Measurements from ENCODE around the gene RPS23. TPM values are rescaled to one million over a fixed set of nuclear protein-coding genes. Genes with fewer than 3 reads are reported as not detected.

Gene RPS23
- total RNA-seq, 1 experiment from 2014 or later, result 2,589 TPM

- ATAC-seq (no peak), DNase-seq (ENCODE audit: low spot score) (no peak)
- Mint-ChIP-seq H3K36me3 (no peaks in the 10 kb centered on the region), H3K27me3 (ENCODE audit: low read depth) (peaks cover 8% of the 10 kb centered on the region), H3K27ac (no peak overlapping the region), H3K9me3 (peaks cover 9% of the 10 kb centered on the region), H3K4me1 (peaks cover 20% of the 10 kb centered on the region), H3K4me3 (no peak overlapping the region)
- ChIA-PET POLR2A (no interaction called here), CTCF (no interaction called here)
- TF ChIP-seq GABPB1 (CRISPR knock-in tag; IDR thresholded peaks at IDR 0.05), result no peak
- no peak for TF ChIP-seq KAT7 (CRISPR knock-in tag; IDR thresholded peaks at IDR 0.05; ENCODE audit: borderline replicate concordance)
- no peak for TF ChIP-seq MXD4 (CRISPR knock-in tag; IDR thresholded peaks at IDR 0.05; ENCODE audit: borderline replicate concordance)
Observed at GRCh38 chr5:82301190-82301589, 23.0 kb upstream of the RPS23 start.

DNA sequence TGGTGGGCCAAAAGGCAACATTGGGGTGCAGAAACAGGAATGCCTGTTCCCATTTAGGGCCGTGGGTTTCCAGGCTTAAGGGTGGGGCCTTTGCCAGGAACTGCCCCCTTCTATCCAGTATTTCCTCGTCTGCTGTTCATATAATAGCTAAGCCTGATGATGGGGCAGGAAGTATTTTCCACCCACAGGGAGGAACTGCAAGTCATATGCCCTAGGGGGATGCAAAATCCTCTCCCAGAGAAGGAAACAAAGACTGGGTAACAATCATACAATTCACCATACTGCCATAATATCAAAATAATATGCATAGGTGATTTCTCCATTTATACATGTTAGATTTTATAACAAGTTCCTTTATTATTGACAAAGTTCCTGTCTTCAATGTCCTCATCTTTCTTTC is 20.5 kb upstream of the RPS23 start:
- ChIA-PET CTCF (no interaction called here), POLR2A (no interaction called here)
- Mint-ChIP-seq H3K9me3 (peaks cover 9% of the 10 kb centered on the region), H3K27ac (no peak overlapping the region), H3K36me3 (no peaks in the 10 kb centered on the region), H3K27me3 (ENCODE audit: low read depth) (no peaks in the 10 kb centered on the region; the same call in 1 of the 2 replicates), H3K4me1 (peaks cover 29% of the 10 kb centered on the region), H3K4me3 (no peak overlapping the region)
- TF ChIP-seq GTF2I (CRISPR knock-in tag; conservative IDR thresholded peaks at IDR 0.05), result no peak
- TF ChIP-seq, protein P1, sequence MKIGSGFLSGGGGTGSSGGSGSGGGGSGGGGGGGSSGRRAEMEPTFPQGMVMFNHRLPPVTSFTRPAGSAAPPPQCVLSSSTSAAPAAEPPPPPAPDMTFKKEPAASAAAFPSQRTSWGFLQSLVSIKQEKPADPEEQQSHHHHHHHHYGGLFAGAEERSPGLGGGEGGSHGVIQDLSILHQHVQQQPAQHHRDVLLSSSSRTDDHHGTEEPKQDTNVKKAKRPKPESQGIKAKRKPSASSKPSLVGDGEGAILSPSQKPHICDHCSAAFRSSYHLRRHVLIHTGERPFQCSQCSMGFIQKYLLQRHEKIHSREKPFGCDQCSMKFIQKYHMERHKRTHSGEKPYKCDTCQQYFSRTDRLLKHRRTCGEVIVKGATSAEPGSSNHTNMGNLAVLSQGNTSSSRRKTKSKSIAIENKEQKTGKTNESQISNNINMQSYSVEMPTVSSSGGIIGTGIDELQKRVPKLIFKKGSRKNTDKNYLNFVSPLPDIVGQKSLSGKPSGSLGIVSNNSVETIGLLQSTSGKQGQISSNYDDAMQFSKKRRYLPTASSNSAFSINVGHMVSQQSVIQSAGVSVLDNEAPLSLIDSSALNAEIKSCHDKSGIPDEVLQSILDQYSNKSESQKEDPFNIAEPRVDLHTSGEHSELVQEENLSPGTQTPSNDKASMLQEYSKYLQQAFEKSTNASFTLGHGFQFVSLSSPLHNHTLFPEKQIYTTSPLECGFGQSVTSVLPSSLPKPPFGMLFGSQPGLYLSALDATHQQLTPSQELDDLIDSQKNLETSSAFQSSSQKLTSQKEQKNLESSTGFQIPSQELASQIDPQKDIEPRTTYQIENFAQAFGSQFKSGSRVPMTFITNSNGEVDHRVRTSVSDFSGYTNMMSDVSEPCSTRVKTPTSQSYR (CRISPR knock-in tag; IDR thresholded peaks at IDR 0.05), result no peak
- TF ChIP-seq AR (CRISPR knock-in tag; IDR thresholded peaks at IDR 0.05), result no peak
- TF ChIP-seq ZNF219 (CRISPR knock-in tag; IDR thresholded peaks at IDR 0.05; ENCODE audit: borderline replicate concordance), result no peak
- no peak for TF ChIP-seq CREB1 (CRISPR knock-in tag; IDR thresholded peaks at IDR 0.05)
- no peak for TF ChIP-seq ZNF121 (CRISPR knock-in tag; IDR thresholded peaks at IDR 0.05)
- TF ChIP-seq NFE2L1 (CRISPR knock-in tag; IDR thresholded peaks at IDR 0.05), result no peak
- TF ChIP-seq PREB (CRISPR knock-in tag; IDR thresholded peaks at IDR 0.05; ENCODE audit: borderline replicate concordance), result no peak
- no peak for TF ChIP-seq OVOL2 (CRISPR knock-in tag; IDR thresholded peaks at IDR 0.05; ENCODE audit: borderline replicate concordance)
- no peak for TF ChIP-seq ZNF317 (CRISPR knock-in tag; IDR thresholded peaks at IDR 0.05; ENCODE audit: borderline replicate concordance, low read depth)
- TF ChIP-seq CBFB (CRISPR knock-in tag; IDR thresholded peaks at IDR 0.05; ENCODE audit: low read depth), result no peak
- no peak for TF ChIP-seq E2F4 (CRISPR knock-in tag; IDR thresholded peaks at IDR 0.05; ENCODE audit: borderline replicate concordance, low read depth)
- no peak for TF ChIP-seq SMAD3 (CRISPR knock-in tag; IDR thresholded peaks at IDR 0.05; ENCODE audit: borderline replicate concordance)
- TF ChIP-seq TEAD4 (CRISPR knock-in tag; IDR thresholded peaks at IDR 0.05), result no peak
- no peak for ATAC-seq
- no peak for DNase-seq (ENCODE audit: low spot score)

Data from WTC11 (cell line).